ENCODE data around the gene FBXW11. TPM values are rescaled to one million over a fixed set of nuclear protein-coding genes. Genes with fewer than 3 reads are reported as not detected.

FBXW11 gene
- total RNA-seq, 1 experiment from 2014 or later = 69.2 TPM

- CTCF ChIA-PET = no interaction called here
- peaks cover 2% of the 10 kb centered on the region; the same call in 1 of the 2 replicates for H4K20me1 ChIP-seq (ENCODE audit: low read length)
- H3K36me3 ChIP-seq (ENCODE audit: low read depth, low read length) = peaks cover 33% of the 10 kb centered on the region
Observed at GRCh38 chr5:171992305-171992704, 14.1 kb downstream of the FBXW11 start.

GRCh38 chr5:171990713-171991015, 15.8 kb downstream of the FBXW11 start:
- intact Hi-C loops (cut with micrococcal nuclease) = no loop called here
- no peaks in the 10 kb centered on the region for H3K27me3 ChIP-seq (ENCODE audit: low read length)
- BruUV-seq (replicated peaks) = no TSS peak
- H3K9me2 ChIP-seq (replicated peaks; ENCODE audit: low read length) = no peaks in the 10 kb centered on the region; the same call in 1 of the 2 replicates
- H3K27ac ChIP-seq (ENCODE audit: low read length) = peak overlapping the region; percentile 82
- H3K4me2 ChIP-seq (ENCODE audit: low read length) = peak overlapping the region; percentile 64
- ChIA-PET POLR2A (ENCODE audit: unreplicated experiment) (no interaction called here), CTCF (no interaction called here)
- DNase-seq (peak; percentile 34), ATAC-seq (no peak)
- TF ChIP-seq CTCF (conservative IDR thresholded peaks at IDR 0.05; ENCODE audit: low read depth, low read length) = no peak
- TF ChIP-seq EZH2 (IDR thresholded peaks at IDR 0.05; ENCODE audit: low read length, unreplicated experiment) = no peak
- no peak for TF ChIP-seq EZH2phosphoT487 (IDR thresholded peaks at IDR 0.05; ENCODE audit: borderline replicate concordance, low read length)
- peaks cover 32% of the 10 kb centered on the region for H3K4me1 ChIP-seq (ENCODE audit: insufficient read depth, low read length)
- H3K9me3 ChIP-seq (ENCODE audit: low read length) = no peaks in the 10 kb centered on the region
- peaks cover 25% of the 10 kb centered on the region for H3K36me3 ChIP-seq (ENCODE audit: low read depth, low read length)
- no peaks in the 10 kb centered on the region for H4K20me1 ChIP-seq (ENCODE audit: low read length)
- H3K9ac ChIP-seq (ENCODE audit: low read length) = peak overlapping the region; percentile 14; the same call in 1 of the 2 replicates
- H3K79me2 ChIP-seq (ENCODE audit: low read length) = peaks cover 94% of the 10 kb centered on the region
- H3F3A ChIP-seq (ENCODE audit: low read length, unreplicated experiment) = peaks cover 3% of the 10 kb centered on the region
- no peak overlapping the region for H3K4me3 ChIP-seq (ENCODE audit: low read length)
- H2AFZ ChIP-seq (ENCODE audit: low read length) = no peak overlapping the region

More at GRCh38 chr5:171992305-171992704, 14.1 kb downstream of the FBXW11 start:
- H3K9me3 ChIP-seq (ENCODE audit: low read length) = no peaks in the 10 kb centered on the region
- DNase-seq (no peak), ATAC-seq (no peak)
- H3K79me2 ChIP-seq (ENCODE audit: low read length) = peaks cover 95% of the 10 kb centered on the region
- H3K27ac ChIP-seq (ENCODE audit: low read length) = no peak overlapping the region
- no peaks in the 10 kb centered on the region for H3K27me3 ChIP-seq (ENCODE audit: low read length)
- peaks cover 47% of the 10 kb centered on the region for H3K4me1 ChIP-seq (ENCODE audit: insufficient read depth, low read length)
- POLR2A ChIA-PET (ENCODE audit: unreplicated experiment) = no interaction called here
- BruUV-seq (replicated peaks) = no TSS peak
- no peak overlapping the region for H2AFZ ChIP-seq (ENCODE audit: low read length)
- H3K9ac ChIP-seq (ENCODE audit: low read length) = no peak overlapping the region
- no peak overlapping the region for H3K4me2 ChIP-seq (ENCODE audit: low read length)
- no peaks in the 10 kb centered on the region; the same call in 1 of the 2 replicates for H3K9me2 ChIP-seq (replicated peaks; ENCODE audit: low read length)
- H3F3A ChIP-seq (ENCODE audit: low read length, unreplicated experiment) = peaks cover 4% of the 10 kb centered on the region
- intact Hi-C loops (cut with micrococcal nuclease) = no loop called here
- no peak overlapping the region for H3K4me3 ChIP-seq (ENCODE audit: low read length)
- no peak for TF ChIP-seq EZH2 (IDR thresholded peaks at IDR 0.05; ENCODE audit: low read length, unreplicated experiment)
- TF ChIP-seq EZH2phosphoT487 (IDR thresholded peaks at IDR 0.05; ENCODE audit: borderline replicate concordance, low read length) = no peak
- no peak for TF ChIP-seq CTCF (conservative IDR thresholded peaks at IDR 0.05; ENCODE audit: low read depth, low read length)

- TF ChIP-seq EZH2phosphoT487 (IDR thresholded peaks at IDR 0.05; ENCODE audit: borderline replicate concordance, low read length) = no peak
- no peak for TF ChIP-seq EZH2 (IDR thresholded peaks at IDR 0.05; ENCODE audit: low read length, unreplicated experiment)
- no peak for TF ChIP-seq CTCF (conservative IDR thresholded peaks at IDR 0.05; ENCODE audit: low read depth, low read length)
- Histone ChIP-seq H3K9me3 (ENCODE audit: low read length) (no peaks in the 10 kb centered on the region), H3K4me3 (ENCODE audit: low read length) (peak overlapping the region; percentile 25; the same call in 1 of the 2 replicates), H3K4me2 (ENCODE audit: low read length) (peak overlapping the region; percentile 64), H3K79me2 (ENCODE audit: low read length) (peaks cover 94% of the 10 kb centered on the region), H3K4me1 (ENCODE audit: insufficient read depth, low read length) (peaks cover 36% of the 10 kb centered on the region), H2AFZ (ENCODE audit: low read length) (no peak overlapping the region), H3K36me3 (ENCODE audit: low read depth, low read length) (peaks cover 23% of the 10 kb centered on the region), H4K20me1 (ENCODE audit: low read length) (no peaks in the 10 kb centered on the region), H3K27ac (ENCODE audit: low read length) (peak overlapping the region; percentile 82), H3K9me2 (replicated peaks; ENCODE audit: low read length) (no peaks in the 10 kb centered on the region; the same call in 1 of the 2 replicates), H3F3A (ENCODE audit: low read length, unreplicated experiment) (peaks cover 3% of the 10 kb centered on the region), H3K27me3 (ENCODE audit: low read length) (no peaks in the 10 kb centered on the region), H3K9ac (ENCODE audit: low read length) (peak overlapping the region; percentile 45)
- DNase-seq (peak; percentile 49), ATAC-seq (peak; percentile 65)
- no TSS peak for BruUV-seq (replicated peaks)
- intact Hi-C loops (cut with micrococcal nuclease) = loop anchor here (1.0 kb wide), 1 partner anchor 7 kb away; no protein-coding TSS in a partner anchor
- CTCF ChIA-PET = no interaction called here
- POLR2A ChIA-PET (ENCODE audit: unreplicated experiment) = no interaction called here
Observed at GRCh38 chr5:171989946-171990712, 16.3 kb downstream of the FBXW11 start.

Data from PC-3 (cell line).